SK-N-SH (cell line): ENCODE data around the gene MRTFB. TPM values are rescaled to one million over a fixed set of nuclear protein-coding genes. Genes with fewer than 3 reads are reported as not detected.

ENCODE experiments used
- CTCF ChIA-PET: fragments of 300-600, 350-600 bp; formaldehyde crosslinking; extraction: SDS; loops from one replicate; lab custom pipeline; 2021; lab: Yijun Ruan, JAX
- POLR2A ChIA-PET: fragments of 350-600 bp; sonication (Branson Sonifier 250); formaldehyde crosslinking; extraction: SDS; loops from one replicate; lab custom pipeline; 2020; ENCODE audit warnings: antibody characterized with exemption, inconsistent platforms; lab: Yijun Ruan, JAX
- DNase-seq: peaks from one replicate; pipeline ENCODE4 v3.0.0; 2012
- H2AFZ ChIP-seq: fragments of 200-600 bp; sonication (generic); 2 replicates; pipeline ENCODE4 v1.8.1; 2016; ENCODE audit warnings: antibody characterized with exemption, mild to moderate bottlenecking, low read depth
- H3F3A ChIP-seq: fragments of 200-600 bp; sonication (generic); replicated peaks from 2 replicates; pipeline ENCODE3; 2016; ENCODE audit warnings: antibody characterized with exemption, mild to moderate bottlenecking; ENCODE audit not compliant: insufficient read depth
- H3K27ac ChIP-seq, 2 experiments: fragments of 200-500 bp in 1 of 2; fragments of 200-600 bp in 1 of 2; sonication (Bioruptor generic) in 1 of 2; sonication (generic), shearing (Covaris generic) in 1 of 2; 2 replicates each; pipeline versions ENCODE4 v1.5.1 to v1.6.1; 2014 to 2016; ENCODE audit warnings: low read depth in 2 of 2, inconsistent platforms in 1 of 2, low read length in 1 of 2, mild to moderate bottlenecking in 1 of 2, mixed read lengths in 1 of 2
- H3K27me3 ChIP-seq: fragments of 200-600 bp; sonication (generic), shearing (Covaris generic); 2 replicates; pipeline ENCODE4 v1.6.1; 2016; ENCODE audit warnings: mixed run types; ENCODE audit not compliant: insufficient read depth
- H3K36me3 ChIP-seq, 2 experiments: fragments of 200-500 bp in 1 of 2; fragments of 200-600 bp in 1 of 2; sonication (Bioruptor generic) in 1 of 2; sonication (generic) in 1 of 2; replicated peaks in 1 of 2; 2 replicates each; pipeline versions ENCODE3 to v1.5.1; 2014 to 2016; ENCODE audit warnings: low read length in 1 of 2, mild to moderate bottlenecking in 1 of 2; ENCODE audit not compliant: insufficient read depth in 2 of 2, control insufficient read depth in 1 of 2
- H3K4me1 ChIP-seq, 2 experiments: fragments of 200-500 bp in 1 of 2; fragments of 200-600 bp in 1 of 2; sonication (Bioruptor generic) in 1 of 2; sonication (generic), shearing (Covaris generic) in 1 of 2; 2 replicates each; pipeline versions ENCODE4 v1.5.1 to v1.6.1; 2014 to 2016; ENCODE audit warnings: low read depth in 1 of 2, low read length in 1 of 2, mixed run types in 1 of 2; ENCODE audit not compliant: insufficient read depth in 2 of 2, control insufficient read depth in 1 of 2
- H3K4me2 ChIP-seq: fragments of 200-600 bp; sonication (generic), shearing (Covaris generic); 2 replicates; pipeline ENCODE4 v1.6.1; 2017; ENCODE audit warnings: mixed run types
- H3K4me3 ChIP-seq, 2 experiments: fragments of 200-500 bp in 1 of 2; fragments of 200-600 bp in 1 of 2; sonication (Bioruptor generic) in 1 of 2; sonication (generic), shearing (Covaris generic) in 1 of 2; 2 replicates each; pipeline versions ENCODE4 v1.5.1 to v1.8.1; 2014 to 2016; ENCODE audit warnings: low read depth in 2 of 2, inconsistent platforms in 1 of 2, low read length in 1 of 2, mild to moderate bottlenecking in 1 of 2, mixed read lengths in 1 of 2, moderate library complexity in 1 of 2
- H3K79me2 ChIP-seq: fragments of 200-600 bp; sonication (generic); 2 replicates; pipeline ENCODE4 v1.8.1; 2017; ENCODE audit warnings: mild to moderate bottlenecking; ENCODE audit not compliant: insufficient read depth
- H3K9ac ChIP-seq: fragments of 200-600 bp; sonication (generic); 2 replicates; pipeline ENCODE4 v1.6.1; 2017; ENCODE audit warnings: mixed run types
- H3K9me2 ChIP-seq: fragments of 200-600 bp; sonication (generic); 2 replicates; pipeline ENCODE4 v1.6.1; 2017; ENCODE audit warnings: mixed run types
- H3K9me3 ChIP-seq: fragments of 200-600 bp; sonication (generic); 2 replicates; pipeline ENCODE4 v1.6.1; 2017; ENCODE audit warnings: mixed run types, mild to moderate bottlenecking, moderate library complexity
- H4K20me1 ChIP-seq: fragments of 200-600 bp; sonication (generic); 2 replicates; pipeline ENCODE4 v1.6.1; 2017; ENCODE audit warnings: mild to moderate bottlenecking, mixed run types; ENCODE audit not compliant: insufficient read depth
- GATA2 ChIP-seq: sonication (generic); formaldehyde crosslinking; IDR thresholded peaks from 2 replicates; pipeline ENCODE4 v1.5.0; 2020; ENCODE audit warnings: mild to moderate bottlenecking, missing genetic modification reagents
- JUND ChIP-seq: IDR thresholded peaks from 2 replicates; pipeline ENCODE4 v1.4.0; 2012
- MXI1 ChIP-seq: IDR thresholded peaks from 2 replicates; pipeline ENCODE4 v1.6.1; 2012; ENCODE audit warnings: mild to moderate bottlenecking, low read depth, low read length, improper control_type of control experiment
- POLR2AphosphoS5 ChIP-seq: IDR thresholded peaks from 2 replicates; pipeline ENCODE4 v1.6.1; 2012; ENCODE audit warnings: low read depth, low read length
- RCOR1 ChIP-seq: fragments of 150-350 bp; IDR thresholded peaks from 2 replicates; pipeline ENCODE4 v1.6.1; 2017; ENCODE audit warnings: antibody characterized with exemption, low read length
- RXRA ChIP-seq: IDR thresholded peaks from 2 replicates; pipeline ENCODE4 v1.4.0; 2012; ENCODE audit warnings: low read depth, mild to moderate bottlenecking, borderline replicate concordance
- SMC3 ChIP-seq: IDR thresholded peaks from 2 replicates; pipeline ENCODE4 v1.6.1; 2012; ENCODE audit warnings: low read depth, low read length, improper control_type of control experiment
- TAF1 ChIP-seq: IDR thresholded peaks from 2 replicates; pipeline ENCODE4 v1.6.1; 2012; ENCODE audit warnings: low read depth, mild to moderate bottlenecking, low read length, moderate library complexity, borderline replicate concordance
- TEAD4 ChIP-seq: IDR thresholded peaks from 2 replicates; pipeline ENCODE4 v1.4.0; 2012; ENCODE audit warnings: mild to moderate bottlenecking, borderline replicate concordance; ENCODE audit not compliant: insufficient read depth
- USF2 ChIP-seq: fragments of 150-350 bp; IDR thresholded peaks from 2 replicates; pipeline ENCODE4 v1.6.1; 2017; ENCODE audit warnings: antibody characterized with exemption, low read length, low read depth, borderline replicate concordance
- YY1 ChIP-seq: IDR thresholded peaks from 2 replicates; pipeline ENCODE4 v1.4.0; 2012; ENCODE audit warnings: low read depth, mild to moderate bottlenecking
- ZBTB33 ChIP-seq: IDR thresholded peaks from 2 replicates; pipeline ENCODE4 v1.4.0; 2012; ENCODE audit warnings: low read depth, borderline replicate concordance
- WGBS: methylation state at CpG from one replicate; pipeline ENCODE4 v1.1.6; 2017; ENCODE audit warnings: low lambda C conversion rate; 5-methylcytosine and 5-hydroxymethylcytosine counted together
- polyA plus RNA-seq, 3 experiments: library from polyadenylated mRNA; depleted of rRNA; stranded (reverse); fragments of >200 nt; gene quantifications; 2 replicates each; pipeline ENCODE4 v1.2.3, GENCODE V29; 2012
- TF ChIP-seq, protein P1 (sequence below): fragments of 200-600 bp; sonication (generic); IDR thresholded peaks from 2 replicates; pipeline ENCODE4 v1.6.1; 2017; ENCODE audit warnings: antibody characterized with exemption, mild to moderate bottlenecking, moderate library complexity
- TF ChIP-seq, protein P2 (sequence below): IDR thresholded peaks from 2 replicates; pipeline ENCODE4 v1.4.0; 2012; ENCODE audit warnings: low read depth
- TF ChIP-seq, protein P3 (sequence below): IDR thresholded peaks from 2 replicates; pipeline ENCODE4 v1.6.1; 2012; ENCODE audit warnings: mild to moderate bottlenecking, low read depth, low read length, moderate library complexity

The MRTFB gene
- polyA plus RNA-seq, 1 of the 3 experiments (the other 2 are of a cell fraction): 3.3 TPM

GRCh38 chr16:14186795-14187221, 115.7 kb downstream of the MRTFB start:
- Histone ChIP-seq H3K4me1 (peaks cover 0 to 18% of the 10 kb centered on the region in 2 experiments; a peak in 2 of 4 replicates), H4K20me1 (no peaks in the 10 kb centered on the region), H3K36me3 (no peaks in the 10 kb centered on the region), H3K9me2 (no peaks in the 10 kb centered on the region), H3K27ac (peak overlapping the region; percentile 63 to 77), H3K9ac (no peak overlapping the region; the same call in 1 of the 2 replicates), H3K79me2 (no peaks in the 10 kb centered on the region), H3K27me3 (no peaks in the 10 kb centered on the region), H2AFZ (peak overlapping the region; percentile 71; the same call in 1 of the 2 replicates), H3K4me2 (peak overlapping the region; percentile 80), H3K9me3 (no peaks in the 10 kb centered on the region), H3K4me3 (peak overlapping the region; percentile 42 to 51), H3F3A (peaks cover 14% of the 10 kb centered on the region)
- no peak for DNase-seq
- WGBS: 64% methylated on average over 5 of the region's 5 CpGs
- TF ChIP-seq, protein P1, sequence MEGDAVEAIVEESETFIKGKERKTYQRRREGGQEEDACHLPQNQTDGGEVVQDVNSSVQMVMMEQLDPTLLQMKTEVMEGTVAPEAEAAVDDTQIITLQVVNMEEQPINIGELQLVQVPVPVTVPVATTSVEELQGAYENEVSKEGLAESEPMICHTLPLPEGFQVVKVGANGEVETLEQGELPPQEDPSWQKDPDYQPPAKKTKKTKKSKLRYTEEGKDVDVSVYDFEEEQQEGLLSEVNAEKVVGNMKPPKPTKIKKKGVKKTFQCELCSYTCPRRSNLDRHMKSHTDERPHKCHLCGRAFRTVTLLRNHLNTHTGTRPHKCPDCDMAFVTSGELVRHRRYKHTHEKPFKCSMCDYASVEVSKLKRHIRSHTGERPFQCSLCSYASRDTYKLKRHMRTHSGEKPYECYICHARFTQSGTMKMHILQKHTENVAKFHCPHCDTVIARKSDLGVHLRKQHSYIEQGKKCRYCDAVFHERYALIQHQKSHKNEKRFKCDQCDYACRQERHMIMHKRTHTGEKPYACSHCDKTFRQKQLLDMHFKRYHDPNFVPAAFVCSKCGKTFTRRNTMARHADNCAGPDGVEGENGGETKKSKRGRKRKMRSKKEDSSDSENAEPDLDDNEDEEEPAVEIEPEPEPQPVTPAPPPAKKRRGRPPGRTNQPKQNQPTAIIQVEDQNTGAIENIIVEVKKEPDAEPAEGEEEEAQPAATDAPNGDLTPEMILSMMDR: no peak
- TF ChIP-seq, protein P2, sequence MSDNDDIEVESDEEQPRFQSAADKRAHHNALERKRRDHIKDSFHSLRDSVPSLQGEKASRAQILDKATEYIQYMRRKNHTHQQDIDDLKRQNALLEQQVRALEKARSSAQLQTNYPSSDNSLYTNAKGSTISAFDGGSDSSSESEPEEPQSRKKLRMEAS: no peak
- ChIA-PET CTCF (interaction anchor here (0.9 to 2.5 kb wide), 19 partner anchors 9 to 268 kb away, joined by 3 to 17 read pairs (median 4); partner anchors contain the start of gene ERCC4), POLR2A (no interaction called here)

DNA sequence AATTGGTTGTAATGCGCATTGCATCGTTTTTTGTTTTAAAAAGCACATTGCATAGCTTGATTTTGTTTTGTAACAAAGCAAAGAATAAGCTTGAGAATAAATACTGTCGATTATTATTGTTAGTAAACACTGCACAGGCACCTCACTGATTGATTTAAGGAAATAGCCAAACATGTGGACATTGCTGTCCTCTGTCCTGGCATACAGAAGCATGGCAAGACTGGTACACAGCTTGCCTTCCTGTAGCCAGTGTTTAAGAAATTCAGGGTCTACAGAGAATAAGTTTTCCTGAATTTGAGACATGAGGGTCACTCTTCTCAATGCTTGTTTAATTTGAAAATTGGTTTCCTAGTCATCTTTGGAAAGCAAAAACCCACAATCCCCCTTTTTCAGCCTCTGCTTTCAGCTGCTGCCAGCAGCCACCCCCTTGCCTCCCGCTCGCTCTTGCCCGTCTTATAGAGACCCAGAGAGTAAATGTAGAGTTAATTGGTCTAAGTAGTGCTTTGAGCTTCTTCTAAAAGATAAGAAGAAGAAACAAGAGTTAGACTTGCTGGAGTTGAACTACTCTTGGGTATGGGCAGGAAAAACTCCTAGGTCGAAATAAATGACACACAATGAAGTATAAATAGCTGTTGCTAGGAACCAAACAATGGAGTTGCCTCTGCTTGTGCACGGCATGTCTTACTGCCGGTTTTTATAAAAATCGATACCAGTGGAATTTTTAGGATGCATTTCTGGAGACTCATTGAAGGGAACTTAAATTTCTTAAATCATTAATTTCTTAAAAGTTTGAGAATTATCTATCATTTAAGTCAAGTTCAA, 116.6 kb downstream of the MRTFB start:
- WGBS: 90% methylated on average over 10 of the region's 10 CpGs
- Histone ChIP-seq H3K36me3 (no peaks in the 10 kb centered on the region), H3K4me1 (peaks cover 0 to 20% of the 10 kb centered on the region in 2 experiments; a peak in 2 of 4 replicates), H3K79me2 (no peaks in the 10 kb centered on the region), H3K4me2 (peak overlapping the region; percentile 80; the same call in 1 of the 2 replicates), H4K20me1 (no peaks in the 10 kb centered on the region), H3K4me3 (no peak overlapping the region), H3K27me3 (no peaks in the 10 kb centered on the region), H3K27ac (peak overlapping the region in 1 of 2 experiments; percentile 77; a peak in 1 of 4 replicates), H3K9ac (no peak overlapping the region), H2AFZ (no peak overlapping the region), H3F3A (peaks cover 14% of the 10 kb centered on the region), H3K9me3 (no peaks in the 10 kb centered on the region), H3K9me2 (no peaks in the 10 kb centered on the region)
- no peak for DNase-seq
- ChIA-PET CTCF (interaction anchor here (0.8 to 2.5 kb wide), 6 partner anchors 12 to 269 kb away, joined by 3 to 17 read pairs (median 4); partner anchors contain the start of gene ERCC4), POLR2A (no interaction called here)
- TF ChIP-seq, protein P3, sequence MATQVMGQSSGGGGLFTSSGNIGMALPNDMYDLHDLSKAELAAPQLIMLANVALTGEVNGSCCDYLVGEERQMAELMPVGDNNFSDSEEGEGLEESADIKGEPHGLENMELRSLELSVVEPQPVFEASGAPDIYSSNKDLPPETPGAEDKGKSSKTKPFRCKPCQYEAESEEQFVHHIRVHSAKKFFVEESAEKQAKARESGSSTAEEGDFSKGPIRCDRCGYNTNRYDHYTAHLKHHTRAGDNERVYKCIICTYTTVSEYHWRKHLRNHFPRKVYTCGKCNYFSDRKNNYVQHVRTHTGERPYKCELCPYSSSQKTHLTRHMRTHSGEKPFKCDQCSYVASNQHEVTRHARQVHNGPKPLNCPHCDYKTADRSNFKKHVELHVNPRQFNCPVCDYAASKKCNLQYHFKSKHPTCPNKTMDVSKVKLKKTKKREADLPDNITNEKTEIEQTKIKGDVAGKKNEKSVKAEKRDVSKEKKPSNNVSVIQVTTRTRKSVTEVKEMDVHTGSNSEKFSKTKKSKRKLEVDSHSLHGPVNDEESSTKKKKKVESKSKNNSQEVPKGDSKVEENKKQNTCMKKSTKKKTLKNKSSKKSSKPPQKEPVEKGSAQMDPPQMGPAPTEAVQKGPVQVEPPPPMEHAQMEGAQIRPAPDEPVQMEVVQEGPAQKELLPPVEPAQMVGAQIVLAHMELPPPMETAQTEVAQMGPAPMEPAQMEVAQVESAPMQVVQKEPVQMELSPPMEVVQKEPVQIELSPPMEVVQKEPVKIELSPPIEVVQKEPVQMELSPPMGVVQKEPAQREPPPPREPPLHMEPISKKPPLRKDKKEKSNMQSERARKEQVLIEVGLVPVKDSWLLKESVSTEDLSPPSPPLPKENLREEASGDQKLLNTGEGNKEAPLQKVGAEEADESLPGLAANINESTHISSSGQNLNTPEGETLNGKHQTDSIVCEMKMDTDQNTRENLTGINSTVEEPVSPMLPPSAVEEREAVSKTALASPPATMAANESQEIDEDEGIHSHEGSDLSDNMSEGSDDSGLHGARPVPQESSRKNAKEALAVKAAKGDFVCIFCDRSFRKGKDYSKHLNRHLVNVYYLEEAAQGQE: no peak
- TF ChIP-seq GATA2 (no peak), ZBTB33 (no peak), TAF1 (no peak), RCOR1 (no peak), RXRA (no peak), POLR2AphosphoS5 (no peak), YY1 (no peak), SMC3 (no peak), TEAD4 (no peak), JUND (no peak), USF2 (no peak), MXI1 (no peak)
- TF ChIP-seq, protein P2: no peak
